Tibial artery (tissue), 4 donors: ENCODE data around the gene NAXE.
"Not testable (repeated sequence)": the region's sequence is repeated elsewhere in the genome, so short reads cannot be mapped to it uniquely, and the experiment has no call there.

Experiments
- DNase-seq, 2 donors: peaks; one replicate each; pipeline ENCODE4 v3.0.0-alpha.2; 2019
- H3K27ac ChIP-seq, 2 donors: fragments of 200-600 bp; sonication (generic) in 1 of 2; 1 replicate in 1 of 2; 2 replicates in 1 of 2; pipeline ENCODE4 v1.5.1; 2018 to 2019; ENCODE audit warnings: mild to moderate bottlenecking in 1 of 2
- H3K27me3 ChIP-seq, 2 donors: fragments of 200-600 bp; sonication (generic) in 1 of 2; one replicate each; pipeline versions ENCODE4 v1.5.1 to v1.6.0; 2016 to 2019
- H3K36me3 ChIP-seq, 3 donors: fragments of 200-600 bp; sonication (generic) in 2 of 3; one replicate each; pipeline ENCODE4 v1.5.1; 2016 to 2019; ENCODE audit warnings: mild to moderate bottlenecking in 2 of 3
- H3K4me1 ChIP-seq, 4 donors: fragments of 200-600 bp; sonication (generic) in 2 of 4; 1 replicate in 3 of 4; 2 replicates in 1 of 4; pipeline ENCODE4 v1.5.1; 2016 to 2019
- H3K4me3 ChIP-seq, 2 donors: fragments of 200-600 bp; sonication (generic) in 1 of 2; 1 replicate in 1 of 2; 2 replicates in 1 of 2; pipeline ENCODE4 v1.5.1; 2018 to 2019; ENCODE audit warnings: mild to moderate bottlenecking in 2 of 2
- H3K9me3 ChIP-seq, 3 donors: fragments of 200-600 bp; sonication (generic) in 1 of 3; one replicate each; pipeline ENCODE4 v1.5.1; 2016 to 2019
- CTCF ChIP-seq, 2 experiments: fragments of 200-600 bp in 1 of 2; fragments of 450-650 bp in 1 of 2; IDR thresholded peaks; one replicate each; pipeline ENCODE4 v1.5.1; 2017 to 2019; ENCODE audit warnings: antibody characterized with exemption in 2 of 2, mild to moderate bottlenecking in 1 of 2, moderate library complexity in 1 of 2
- intact Hi-C: fragments of 100-400 bp; cut with DNase I; formaldehyde crosslinking; loops from one replicate; pipeline ENCODE4 v1.15.0; 2023; ENCODE audit warnings: low total_unique reads

NAXE gene

DNA sequence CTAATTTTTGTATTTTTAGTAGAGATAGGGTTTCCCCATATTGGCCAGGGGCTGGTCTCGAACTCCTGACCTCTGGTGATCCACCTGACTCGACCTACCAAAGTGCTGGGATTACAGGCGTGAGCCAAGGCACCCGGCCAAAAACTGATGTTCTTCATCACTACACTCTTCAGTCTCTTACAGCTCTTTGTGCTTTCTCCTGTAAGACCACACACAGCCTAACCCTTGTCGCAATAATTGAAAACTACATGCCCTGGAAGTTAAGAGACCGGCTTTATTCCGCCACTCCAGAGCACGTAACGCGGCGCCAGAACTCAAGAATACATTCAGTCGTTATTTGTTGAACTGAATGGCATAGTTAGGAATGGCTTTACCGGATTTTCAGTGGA lies 9.2 kb downstream of the NAXE start:
- no peak for DNase-seq
- no peak for TF ChIP-seq CTCF (IDR thresholded peaks at IDR 0.05)

GRCh38 chr1:156601122-156601830 lies 9.7 kb downstream of the NAXE start, which contains the start of gene GPATCH4:
Gene GPATCH4 (minus strand): TSS chr1:156601479.
- TF ChIP-seq CTCF (IDR thresholded peaks at IDR 0.05) = no peak

More for the DNA sequence above, 9.2 kb downstream of the NAXE start:
- Histone ChIP-seq H3K27me3 (no peaks in the 10 kb centered on the region), H3K4me3 (peak overlapping the region; percentile 60 to 69), H3K27ac (peak overlapping the region; percentile 68 to 85), H3K36me3 (peaks cover 11 to 34% (median 28%) of the 10 kb centered on the region in 3 donors), H3K4me1 (peaks cover 0 to 15% (median 15%) of the 10 kb centered on the region in 4 donors), H3K9me3 (no peaks in the 10 kb centered on the region)
- intact Hi-C loops = no loop called here

GRCh38 chr1:156601892-156602291 lies 10.3 kb downstream of the NAXE start:
- Histone ChIP-seq H3K36me3 (peaks cover 3 to 23% (median 18%) of the 10 kb centered on the region in 3 donors), H3K27ac (peak overlapping the region; percentile 68 to 85), H3K27me3 (no peaks in the 10 kb centered on the region), H3K4me1 (peaks cover 0 to 15% (median 15%) of the 10 kb centered on the region in 4 donors), H3K9me3 (no peaks in the 10 kb centered on the region), H3K4me3 (peak overlapping the region; percentile 60 to 69)
- no peak for TF ChIP-seq CTCF (IDR thresholded peaks at IDR 0.05)
- intact Hi-C loops = no loop called here
- DNase-seq = no peak

More at GRCh38 chr1:156601122-156601830, 9.7 kb downstream of the NAXE start, which contains the start of gene GPATCH4:
- H3K9me3 ChIP-seq = no peaks in the 10 kb centered on the region
- peak; percentile 87 to 93 for DNase-seq
- H3K4me1 ChIP-seq = peaks cover 0 to 15% (median 15%) of the 10 kb centered on the region in 4 donors
- H3K27me3 ChIP-seq = no peaks in the 10 kb centered on the region
- H3K4me3 ChIP-seq = peak within 1 kb of the TSS; percentile 60 to 69
- intact Hi-C loops = no loop called here
- peaks cover 7 to 29% (median 24%) of the 10 kb centered on the region in 3 donors for H3K36me3 ChIP-seq
- H3K27ac ChIP-seq = peak within 1 kb of the TSS; percentile 68 to 85

- Histone ChIP-seq H3K4me1 (peaks cover 0 to 15% (median 15%) of the 10 kb centered on the region in 4 donors), H3K27me3 (no peaks in the 10 kb centered on the region), H3K4me3 (no peak overlapping the region), H3K36me3 (peaks cover 0 to 16% (median 11%) of the 10 kb centered on the region in 3 donors), H3K9me3 (no peaks in the 10 kb centered on the region), H3K27ac (no peak overlapping the region)
- TF ChIP-seq CTCF (IDR thresholded peaks at IDR 0.05) = no peak
- intact Hi-C loops = no loop called here
- DNase-seq = no peak
Observed at GRCh38 chr1:156602557-156602993, 11.0 kb downstream of the NAXE start.

- DNase-seq, H3K36me3 ChIP-seq, H3K27me3 ChIP-seq, H3K4me1 ChIP-seq, H3K4me3 ChIP-seq, H3K9me3 ChIP-seq, H3K27ac ChIP-seq: not testable (repeated sequence)
- intact Hi-C loops = loop anchor here (5.0 kb wide), 2 partner anchors 155 to 220 kb away; no protein-coding TSS in a partner anchor
Observed at GRCh38 chr1:156607344-156607743, 15.8 kb downstream of the NAXE start.

- H3K36me3 ChIP-seq = no peaks in the 10 kb centered on the region
- peaks cover 0 to 6% (median 0%) of the 10 kb centered on the region in 4 donors for H3K4me1 ChIP-seq
- no peaks in the 10 kb centered on the region for H3K9me3 ChIP-seq
- no peak for DNase-seq
- peak overlapping the region in 1 of 2 donors; percentile 14 for H3K27ac ChIP-seq
- H3K4me3 ChIP-seq = no peak overlapping the region
- intact Hi-C loops = loop anchor here (5.0 kb wide), 2 partner anchors 156 to 221 kb away; no protein-coding TSS in a partner anchor
- no peaks in the 10 kb centered on the region for H3K27me3 ChIP-seq
- TF ChIP-seq CTCF (IDR thresholded peaks at IDR 0.05) = peak; percentile 83 to 89
Observed at GRCh38 chr1:156608036-156608674, 16.6 kb downstream of the NAXE start.
